ENCODE measurements around the gene COL6A2. TPM values are rescaled to one million over a fixed set of nuclear protein-coding genes. Genes with fewer than 3 reads are reported as not detected.
"Not testable (repeated sequence)": the region's sequence is repeated elsewhere in the genome, so short reads cannot be mapped to it uniquely, and the experiment has no call there.

The COL6A2 gene
- total and polyA plus RNA-seq, 8 donors = 79.3 to 3,737 (median 398) TPM

DNA sequence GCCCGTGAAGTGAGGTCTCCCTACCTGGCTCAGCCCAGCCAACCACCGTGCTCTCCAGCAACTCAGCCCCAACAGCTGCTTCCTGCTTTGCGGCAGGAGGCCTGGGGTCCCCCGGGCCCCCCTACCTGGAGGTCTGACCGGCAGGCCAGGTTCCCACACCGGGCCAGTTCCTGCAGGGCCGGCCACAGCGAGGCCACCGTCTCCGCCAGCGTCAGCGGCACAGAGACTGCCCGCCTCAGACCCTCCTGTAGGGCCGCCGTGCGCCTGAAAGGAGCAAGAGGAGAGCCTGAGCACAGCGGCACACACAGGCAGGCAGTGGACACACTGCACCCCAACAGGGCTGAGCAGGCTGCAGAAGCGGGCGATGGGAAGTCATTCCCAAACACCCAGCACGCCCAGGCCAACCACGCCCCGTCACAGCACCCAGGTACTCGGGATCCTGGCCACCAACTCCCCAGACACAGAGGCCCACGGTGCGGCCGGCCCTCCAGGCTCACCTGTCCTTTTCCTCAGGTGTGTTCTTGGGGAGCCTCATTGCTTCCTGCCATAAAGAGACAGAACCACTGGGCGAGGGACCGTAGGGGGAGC, 40.6 kb downstream of the COL6A2 start:
- no peak for DNase-seq
- Histone ChIP-seq H3K36me3 (no peaks in the 10 kb centered on the region), H3K4me3 (no peak overlapping the region), H3K9me3 (no peaks in the 10 kb centered on the region), H3K4me1 (peaks cover 0 to 6% (median 2%) of the 10 kb centered on the region in 4 donors), H3K27ac (no peak overlapping the region), H3K27me3 (peaks cover 0 to 46% (median 6%) of the 10 kb centered on the region in 3 donors)
- no peak for TF ChIP-seq POLR2A (IDR thresholded peaks at IDR 0.05)
- no peak for TF ChIP-seq POLR2AphosphoS5 (IDR thresholded peaks at IDR 0.05)
- TF ChIP-seq, protein P1, sequence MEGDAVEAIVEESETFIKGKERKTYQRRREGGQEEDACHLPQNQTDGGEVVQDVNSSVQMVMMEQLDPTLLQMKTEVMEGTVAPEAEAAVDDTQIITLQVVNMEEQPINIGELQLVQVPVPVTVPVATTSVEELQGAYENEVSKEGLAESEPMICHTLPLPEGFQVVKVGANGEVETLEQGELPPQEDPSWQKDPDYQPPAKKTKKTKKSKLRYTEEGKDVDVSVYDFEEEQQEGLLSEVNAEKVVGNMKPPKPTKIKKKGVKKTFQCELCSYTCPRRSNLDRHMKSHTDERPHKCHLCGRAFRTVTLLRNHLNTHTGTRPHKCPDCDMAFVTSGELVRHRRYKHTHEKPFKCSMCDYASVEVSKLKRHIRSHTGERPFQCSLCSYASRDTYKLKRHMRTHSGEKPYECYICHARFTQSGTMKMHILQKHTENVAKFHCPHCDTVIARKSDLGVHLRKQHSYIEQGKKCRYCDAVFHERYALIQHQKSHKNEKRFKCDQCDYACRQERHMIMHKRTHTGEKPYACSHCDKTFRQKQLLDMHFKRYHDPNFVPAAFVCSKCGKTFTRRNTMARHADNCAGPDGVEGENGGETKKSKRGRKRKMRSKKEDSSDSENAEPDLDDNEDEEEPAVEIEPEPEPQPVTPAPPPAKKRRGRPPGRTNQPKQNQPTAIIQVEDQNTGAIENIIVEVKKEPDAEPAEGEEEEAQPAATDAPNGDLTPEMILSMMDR (IDR thresholded peaks at IDR 0.05) = no peak
- TF ChIP-seq EP300 (IDR thresholded peaks at IDR 0.05) = no peak
- 80 to 89% (median 85%) methylated on average over 3 to 28 of the region's 28 CpGs for WGBS, 5 donors
- intact Hi-C loops (cut with DNase I; ENCODE audit: low total_unique reads) = no loop called here

DNA sequence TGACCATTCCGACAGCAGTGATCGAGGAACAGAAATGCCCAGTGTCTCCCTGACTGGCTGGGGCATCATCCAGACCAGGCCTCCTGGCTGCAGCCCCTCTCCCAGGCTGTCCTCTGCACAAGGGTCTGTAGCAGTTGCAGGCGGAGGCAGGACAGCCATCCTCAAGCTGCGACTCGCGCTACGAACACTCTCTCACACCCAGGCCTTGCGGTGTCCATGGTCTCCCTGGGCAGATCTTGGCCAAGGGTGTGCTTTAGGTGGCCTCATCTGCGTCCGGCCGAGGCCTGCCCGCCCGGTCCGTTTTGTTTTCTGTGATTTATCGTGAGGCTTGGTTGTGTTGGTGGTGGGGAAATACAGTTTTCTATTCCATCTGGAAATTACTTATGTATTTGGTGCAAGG, 41.8 kb downstream of the COL6A2 start:
- intact Hi-C loops (cut with DNase I; ENCODE audit: low total_unique reads) = loop anchor here (10.0 kb wide), 1 partner anchor 85 kb away; the partner anchor contains the start of gene LSS
- whole genome bisulfite sequencing, 5 donors = 84 to 90% (median 88%) methylated on average over 13 to 15 of the region's 15 CpGs
- Histone ChIP-seq H3K27me3 (peaks cover 0 to 46% (median 6%) of the 10 kb centered on the region in 3 donors), H3K4me1 (peaks cover 0 to 13% (median 9%) of the 10 kb centered on the region in 4 donors), H3K27ac (no peak overlapping the region), H3K36me3 (no peaks in the 10 kb centered on the region), H3K4me3 (no peak overlapping the region), H3K9me3 (no peaks in the 10 kb centered on the region)
- no peak for DNase-seq
- TF ChIP-seq POLR2A (IDR thresholded peaks at IDR 0.05) = no peak
- TF ChIP-seq POLR2AphosphoS5 (IDR thresholded peaks at IDR 0.05) = no peak
- no peak for TF ChIP-seq EP300 (IDR thresholded peaks at IDR 0.05)
- TF ChIP-seq, protein P1 (IDR thresholded peaks at IDR 0.05) = no peak

DNA sequence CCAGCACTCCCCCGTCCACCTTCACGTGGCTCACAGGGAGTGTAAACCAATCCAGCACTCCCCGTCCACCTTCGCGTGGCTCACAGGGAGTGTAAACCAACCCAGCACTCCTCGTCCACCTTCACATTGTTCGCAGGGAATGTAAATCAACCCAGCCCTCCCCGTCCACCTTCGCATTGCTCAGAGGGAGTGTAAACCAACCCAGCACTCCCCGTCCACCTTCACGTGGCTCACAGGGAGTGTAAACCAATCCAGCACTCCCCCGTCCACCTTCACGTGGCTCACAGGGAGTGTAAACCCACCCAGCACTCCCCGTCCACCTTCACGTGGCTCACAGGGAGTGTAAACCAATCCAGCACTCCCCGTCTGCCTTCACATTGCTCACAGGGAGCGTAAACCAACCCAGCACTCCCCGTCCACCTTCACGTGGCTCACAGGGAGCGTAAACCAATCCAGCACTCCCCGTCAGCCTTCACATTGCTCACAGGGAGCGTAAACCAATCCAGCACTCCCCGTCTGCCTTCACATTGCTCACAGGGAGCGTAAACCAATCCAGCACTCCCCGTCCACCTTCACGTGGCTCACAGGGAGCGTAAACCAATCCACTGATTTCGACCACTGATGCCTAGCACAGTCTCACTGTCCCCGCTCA, 42.6 kb downstream of the COL6A2 start:
- H3K27ac ChIP-seq, H3K36me3 ChIP-seq, DNase-seq, H3K9me3 ChIP-seq, H3K4me3 ChIP-seq: not testable (repeated sequence)
- H3K4me1 ChIP-seq = peaks cover 0 to 13% (median 9%) of the 10 kb centered on the region in 4 donors
- WGBS, 5 donors = 23 to 45% (median 42%) methylated on average over 29 of the region's 29 CpGs
- intact Hi-C loops (cut with DNase I; ENCODE audit: low total_unique reads) = loop anchor here (10.0 kb wide), 1 partner anchor 84 kb away; the partner anchor contains the start of gene LSS
- peaks cover 0 to 46% (median 6%) of the 10 kb centered on the region in 3 donors for H3K27me3 ChIP-seq

DNA sequence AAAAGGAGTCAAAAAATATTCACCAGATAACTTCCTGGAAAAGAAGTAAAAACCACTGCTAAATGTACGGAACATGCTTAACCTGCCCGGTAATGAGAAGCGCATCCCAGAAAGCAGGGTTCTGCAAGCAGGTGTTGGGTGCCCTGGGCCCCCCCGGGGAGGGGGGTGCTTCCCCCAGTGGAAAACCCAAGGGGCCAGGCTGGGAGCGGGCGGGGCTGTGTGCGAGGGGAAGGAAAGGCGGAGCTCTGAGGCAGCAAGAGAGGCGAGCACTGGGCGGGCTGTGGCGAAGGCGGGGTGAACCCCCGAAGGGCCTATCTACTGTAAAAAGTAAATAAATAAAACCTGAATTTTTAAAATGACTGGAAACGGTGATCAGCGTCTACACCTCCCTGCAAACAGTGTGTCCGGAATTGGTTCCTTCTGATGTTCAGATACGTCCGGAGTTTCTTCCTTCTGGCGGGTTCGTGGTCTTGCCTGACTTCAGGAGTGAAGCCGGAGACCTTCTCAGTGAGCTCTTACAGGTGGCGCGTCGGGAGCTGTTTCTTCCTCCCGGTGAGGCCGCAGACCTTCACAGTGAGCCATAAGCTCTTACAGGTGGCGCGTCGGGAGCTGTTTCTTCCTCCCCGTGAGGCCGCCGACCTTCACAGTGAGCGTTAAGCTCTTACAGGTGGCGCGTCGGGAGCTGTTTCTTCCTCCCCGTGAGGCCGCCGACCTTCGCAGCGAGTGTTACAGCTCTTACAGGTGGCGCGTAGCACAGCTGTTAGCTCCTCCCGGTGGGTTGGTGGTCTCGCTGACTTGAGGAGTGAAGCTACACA, 44.1 kb downstream of the COL6A2 start:
- peaks cover 0 to 13% (median 9%) of the 10 kb centered on the region in 4 donors for H3K4me1 ChIP-seq
- no peak overlapping the region for H3K4me3 ChIP-seq
- no peak overlapping the region for H3K27ac ChIP-seq
- 78 to 90% (median 88%) methylated on average over 38 to 45 of the region's 45 CpGs for WGBS, 5 donors
- H3K9me3 ChIP-seq = no peaks in the 10 kb centered on the region
- H3K27me3 ChIP-seq = peaks cover 0 to 39% (median 6%) of the 10 kb centered on the region in 3 donors
- H3K36me3 ChIP-seq = no peaks in the 10 kb centered on the region
- no peak for DNase-seq
- intact Hi-C loops (cut with DNase I; ENCODE audit: low total_unique reads) = loop anchor here (10.0 kb wide), 1 partner anchor 83 kb away; the partner anchor contains the start of gene LSS
- TF ChIP-seq POLR2A (IDR thresholded peaks at IDR 0.05) (no peak), POLR2AphosphoS5 (IDR thresholded peaks at IDR 0.05) (no peak), EP300 (IDR thresholded peaks at IDR 0.05) (no peak)
- TF ChIP-seq, protein P1 (IDR thresholded peaks at IDR 0.05) = no peak
